OCI-LY7 (cell line): Measurements from ENCODE around the gene ODF2L. TPM values are rescaled to one million over a fixed set of nuclear protein-coding genes. Genes with fewer than 3 reads are reported as not detected.

ENCODE experiments used
- BruUV-seq: library from RNA; stranded (reverse); fragments of 400-500 nt; replicated peaks from 2 replicates; lab custom pipeline; 2021; lab: Mats Ljungman, UMichigan
- CTCF ChIA-PET: fragments of 300-600 bp; sonication (Branson Sonifier 250); formaldehyde crosslinking; loops from one replicate; lab custom pipeline; 2022; ENCODE audit warnings: antibody characterized with exemption; ENCODE audit not compliant: unreplicated experiment; lab: Charles Lee
- POLR2A ChIA-PET: fragments of 300-600 bp; sonication (Branson Sonifier 250); formaldehyde crosslinking; loops from one replicate; lab custom pipeline; 2022; ENCODE audit warnings: antibody characterized with exemption; lab: Charles Lee
- DNase-seq: peaks from one replicate; pipeline ENCODE4 v3.0.0-alpha.2; 2015; ENCODE audit warnings: low spot score
- H2AFZ ChIP-seq: fragments of 200-600 bp; sonication (generic), shearing (Covaris generic); 2 replicates; pipeline ENCODE4 v1.6.1; 2014; ENCODE audit warnings: mild to moderate bottlenecking, antibody characterized with exemption, low read length, moderate library complexity
- H3K27ac ChIP-seq: fragments of 200-600 bp; sonication (generic); 2 replicates; pipeline ENCODE4 v1.5.1; 2014; ENCODE audit warnings: mixed run types, low read depth, mild to moderate bottlenecking, moderate library complexity, low read length, inconsistent platforms; ENCODE audit not compliant: poor library complexity, severe bottlenecking
- H3K36me3 ChIP-seq: fragments of 200-600 bp; sonication (generic); 2 replicates; pipeline ENCODE4 v1.6.1; 2014; ENCODE audit warnings: mild to moderate bottlenecking, antibody characterized with exemption, low read length, moderate library complexity, mixed read lengths; ENCODE audit not compliant: insufficient read depth
- H3K4me1 ChIP-seq: fragments of 200-600 bp; sonication (generic); 2 replicates; pipeline ENCODE4 v1.5.1; 2014; ENCODE audit warnings: mild to moderate bottlenecking, low read length; ENCODE audit not compliant: insufficient read depth, poor library complexity, severe bottlenecking
- H3K4me2 ChIP-seq: fragments of 200-600 bp; sonication (generic); 2 replicates; pipeline ENCODE4 v1.6.1; 2014; ENCODE audit warnings: mild to moderate bottlenecking, low read length
- H3K4me3 ChIP-seq: fragments of 200-600 bp; sonication (generic); 2 replicates; pipeline ENCODE4 v1.5.1; 2014; ENCODE audit warnings: mild to moderate bottlenecking, low read depth, low read length; ENCODE audit not compliant: poor library complexity, severe bottlenecking
- H3K79me2 ChIP-seq: fragments of 200-600 bp; sonication (generic); 2 replicates; pipeline ENCODE4 v1.6.1; 2016; ENCODE audit warnings: low read depth, mild to moderate bottlenecking, low read length, moderate library complexity, mixed read lengths; ENCODE audit not compliant: insufficient read depth
- H3K9me2 ChIP-seq: fragments of 200-600 bp; sonication (generic); 2 replicates; pipeline ENCODE4 v1.6.1; 2016; ENCODE audit warnings: mild to moderate bottlenecking, low read length, mixed read lengths; ENCODE audit not compliant: insufficient read depth
- H3K9me3 ChIP-seq: fragments of 200-600 bp; sonication (generic); 2 replicates; pipeline ENCODE4 v1.6.1; 2014; ENCODE audit warnings: mild to moderate bottlenecking, mixed run types, low read length, mixed read lengths
- H4K20me1 ChIP-seq: fragments of 200-600 bp; sonication (generic); 2 replicates; pipeline ENCODE4 v1.6.1; 2014; ENCODE audit warnings: mild to moderate bottlenecking, antibody characterized with exemption, low read length, moderate library complexity, mixed read lengths; ENCODE audit not compliant: insufficient read depth
- CTCF ChIP-seq: fragments of 200-600 bp; sonication (generic); conservative IDR thresholded peaks from 2 replicates; pipeline ENCODE4 v1.5.1; 2014; ENCODE audit warnings: mild to moderate bottlenecking, antibody characterized with exemption, low read length, moderate library complexity, mixed read lengths
- EZH2phosphoT487 ChIP-seq: fragments of 200-600 bp; sonication (generic); IDR thresholded peaks from 2 replicates; pipeline ENCODE4 v1.6.1; 2018; ENCODE audit warnings: low read depth, borderline replicate concordance, mild to moderate bottlenecking, mixed run types, antibody characterized with exemption, low read length, moderate library complexity, mixed read lengths
- intact Hi-C: fragments of 100-400 bp; cut with micrococcal nuclease; formaldehyde crosslinking; loops from one replicate; pipeline ENCODE4 v1.10.0; 2022; ENCODE audit not compliant: unreplicated experiment
- total RNA-seq, 2 experiments: library from RNA; depleted of rRNA in 1 of 2; stranded (reverse); fragments of >200 nt in 1 of 2; shearing (Covaris generic) in 1 of 2; gene quantifications; 2 replicates each; pipeline ENCODE4 v1.2.3, GENCODE V29; 2014 to 2022

Gene ODF2L
- total RNA-seq, 2 experiments from 2014 or later, result 24.7 to 44.8 TPM

- no peak for DNase-seq
- Histone ChIP-seq H2AFZ (no peak overlapping the region), H4K20me1 (no peaks in the 10 kb centered on the region), H3K9me2 (no peaks in the 10 kb centered on the region), H3K9me3 (no peaks in the 10 kb centered on the region), H3K79me2 (no peaks in the 10 kb centered on the region), H3K4me3 (no peak overlapping the region), H3K4me1 (no peaks in the 10 kb centered on the region), H3K36me3 (peaks cover 21% of the 10 kb centered on the region), H3K27ac (no peak overlapping the region), H3K4me2 (no peak overlapping the region)
- ChIA-PET CTCF (interaction anchor here (0.5 kb wide), 1 partner anchor 89 kb away, joined by 3 read pairs; no protein-coding TSS in a partner anchor), POLR2A (no interaction called here)
- TF ChIP-seq CTCF (no peak), EZH2phosphoT487 (no peak)
- intact Hi-C loops, result no loop called here
- BruUV-seq, result no TSS peak
Observed at GRCh38 chr1:86370601-86371022, 25.5 kb downstream of the ODF2L start.

GRCh38 chr1:86365896-86366295, 30.2 kb downstream of the ODF2L start:
- Histone ChIP-seq H3K9me3 (no peaks in the 10 kb centered on the region), H4K20me1 (no peaks in the 10 kb centered on the region), H3K4me3 (no peak overlapping the region), H3K9me2 (no peaks in the 10 kb centered on the region), H3K27ac (no peak overlapping the region), H3K79me2 (no peaks in the 10 kb centered on the region), H2AFZ (no peak overlapping the region), H3K4me1 (no peaks in the 10 kb centered on the region), H3K4me2 (no peak overlapping the region), H3K36me3 (0 out of 2 replicates have a peak, but pooled peaks cover 3% of the 10 kb centered on the region)
- ChIA-PET POLR2A (no interaction called here), CTCF (no interaction called here)
- no TSS peak for BruUV-seq
- intact Hi-C loops, result no loop called here
- TF ChIP-seq EZH2phosphoT487 (no peak), CTCF (no peak)
- no peak for DNase-seq

- Histone ChIP-seq H4K20me1 (no peaks in the 10 kb centered on the region), H3K9me3 (no peaks in the 10 kb centered on the region), H2AFZ (no peak overlapping the region), H3K9me2 (no peaks in the 10 kb centered on the region), H3K27ac (no peak overlapping the region), H3K36me3 (no peaks in the 10 kb centered on the region), H3K79me2 (no peaks in the 10 kb centered on the region), H3K4me3 (no peak overlapping the region), H3K4me1 (no peaks in the 10 kb centered on the region), H3K4me2 (no peak overlapping the region)
- intact Hi-C loops, result no loop called here
- TF ChIP-seq EZH2phosphoT487 (no peak), CTCF (no peak)
- ChIA-PET CTCF (no interaction called here), POLR2A (interaction anchor here (2.1 kb wide), 1 partner anchor 12 kb away, joined by 10 read pairs; no protein-coding TSS in a partner anchor)
- DNase-seq, result no peak
- no TSS peak for BruUV-seq
Observed at GRCh38 chr1:86362807-86363206, 33.3 kb downstream of the ODF2L start.
